GM12878 (cell line): ENCODE measurements around the gene RAB22A. TPM values are rescaled to one million over a fixed set of nuclear protein-coding genes. Genes with fewer than 3 reads are reported as not detected.
A peak's percentile ranks its signal among the peaks of the same experiment; 100 is the strongest.

Experiments used
- ASH2L ChIP-seq: fragments of 300-600, 200-600 bp; sonication (generic); IDR thresholded peaks from 2 replicates; pipeline ENCODE4 v1.6.1; 2017; ENCODE audit warnings: low read depth, mild to moderate bottlenecking, borderline replicate concordance
- BMI1 ChIP-seq: fragments of 450-650 bp; IDR thresholded peaks from 2 replicates; pipeline ENCODE4 v1.6.1; 2016; ENCODE audit warnings: mild to moderate bottlenecking, moderate library complexity, borderline replicate concordance
- CBX3 ChIP-seq: fragments of 200-600 bp; sonication (generic); IDR thresholded peaks from 2 replicates; pipeline ENCODE4 v1.6.1; 2016; ENCODE audit warnings: low read depth, borderline replicate concordance
- CEBPZ ChIP-seq: fragments of 150-350 bp; IDR thresholded peaks from 2 replicates; pipeline ENCODE4 v1.6.1; 2016; ENCODE audit warnings: low read depth, low read length
- CHD1 ChIP-seq: IDR thresholded peaks from 2 replicates; pipeline ENCODE4 v1.6.1; 2012; ENCODE audit warnings: low read depth, low read length, improper control_type of control experiment
- CUX1 ChIP-seq: IDR thresholded peaks from 2 replicates; pipeline ENCODE4 v1.6.1; 2012; ENCODE audit warnings: improper control_type of control experiment, low read depth, low read length; ENCODE audit not compliant: insufficient replicate concordance
- HCFC1 ChIP-seq: fragments of 150-350 bp; IDR thresholded peaks from 2 replicates; pipeline ENCODE4 v1.6.1; 2014; ENCODE audit warnings: low read length
- IKZF1 ChIP-seq: fragments of 450-650 bp; conservative IDR thresholded peaks from 2 replicates; pipeline ENCODE4 v1.6.1; 2017; ENCODE audit warnings: antibody characterized with exemption, mild to moderate bottlenecking
- IRF3 ChIP-seq: fragments of 450-650 bp; IDR thresholded peaks from 2 replicates; pipeline ENCODE4 v1.6.1; 2014; ENCODE audit warnings: mild to moderate bottlenecking
- IRF5 ChIP-seq: fragments of 450-650 bp; IDR thresholded peaks from 2 replicates; pipeline ENCODE4 v1.6.1; 2017; ENCODE audit warnings: borderline replicate concordance
- JUND ChIP-seq: IDR thresholded peaks from 2 replicates; pipeline ENCODE4 v1.6.1; 2012; ENCODE audit warnings: low read depth, mild to moderate bottlenecking, low read length, improper control_type of control experiment, moderate library complexity
- KAT2A ChIP-seq: conservative IDR thresholded peaks from 2 replicates; pipeline ENCODE4 v1.6.1; 2011; ENCODE audit warnings: low read depth, low read length; ENCODE audit not compliant: control insufficient read depth
- NFXL1 ChIP-seq: fragments of 450-650 bp; IDR thresholded peaks from 2 replicates; pipeline ENCODE4 v1.6.1; 2017; ENCODE audit warnings: antibody characterized with exemption, mild to moderate bottlenecking, borderline replicate concordance
- PBX3 ChIP-seq: IDR thresholded peaks from 2 replicates; pipeline ENCODE4 v1.6.1; 2011; ENCODE audit warnings: mild to moderate bottlenecking, low read depth, low read length, moderate library complexity; ENCODE audit not compliant: insufficient replicate concordance
- POLR2AphosphoS5 ChIP-seq: IDR thresholded peaks from 2 replicates; pipeline ENCODE4 v1.6.1; 2011; ENCODE audit warnings: mild to moderate bottlenecking, low read length, inconsistent platforms
- POU2F2 ChIP-seq: IDR thresholded peaks from 3 replicates; pipeline ENCODE4 v1.6.1; 2011; ENCODE audit warnings: low read depth, mild to moderate bottlenecking, low read length, borderline replicate concordance
- RCOR1 ChIP-seq: conservative IDR thresholded peaks from 2 replicates; pipeline ENCODE4 v1.6.1; 2012; ENCODE audit warnings: low read depth, low read length, improper control_type of control experiment
- SMARCA5 ChIP-seq: fragments of 450-650 bp; IDR thresholded peaks from 2 replicates; pipeline ENCODE4 v1.6.1; 2017; ENCODE audit warnings: mild to moderate bottlenecking
- SRF ChIP-seq, 2 experiments: IDR thresholded peaks; 2 replicates each; pipeline ENCODE4 v1.6.1; 2011; ENCODE audit warnings: low read depth in 2 of 2, low read length in 2 of 2, mild to moderate bottlenecking in 1 of 2, moderate library complexity in 1 of 2
- polyA plus RNA-seq, 11 experiments: library from polyadenylated mRNA; depleted of rRNA in 4 of 11; unstranded in 6 of 11; stranded (reverse) in 5 of 11; fragments of >200 nt; fragmentation: Nextera tagmentation in 4 of 11; fragmentation: Illumina TruSeq in 1 of 11; extraction: Ambion mirVana in 4 of 11; extraction: Trizol in 1 of 11; gene quantifications; 1 replicate in 1 of 11; 2 replicates in 10 of 11; pipeline versions ENCODE4 v1.2.1 to v1.2.3, GENCODE V29; 2011 to 2016; ENCODE audit warnings: inconsistent platforms in 2 of 11, missing spikeins in 2 of 11, low read depth in 1 of 11
- total RNA-seq, 4 experiments: library from RNA; depleted of rRNA in 3 of 4; stranded (reverse); fragments of >200 nt in 3 of 4; fragmentation: Illumina TruSeq in 1 of 4; extraction: Trizol in 1 of 4; gene quantifications; 2 replicates each; pipeline versions ENCODE4 v1.2.1 to v1.2.3, GENCODE V29; 2013 to 2021

Gene RAB22A
- total and polyA plus RNA-seq, 10 of the 15 experiments (the other 5 are each of a cell fraction or from before 2014, with no cell fraction given): 2.7 to 12.0 (median 10.0) TPM

GRCh38 chr20:58388882-58389323 lies 79.4 kb downstream of the RAB22A start, which contains the start of gene VAPB (continued):
- TF ChIP-seq CHD1 (no peak), POU2F2 (0 out of 3 replicates have a peak, but pooled peaks have one; percentile 6), IKZF1 (peak; percentile 72), PBX3 (no peak), KAT2A (no peak), CUX1 (no peak), CEBPZ (no peak), JUND (no peak), RCOR1 (no peak), ASH2L (no peak), NFXL1 (no peak), CBX3 (no peak), POLR2AphosphoS5 (no peak; the same call in 1 of the 2 replicates), SMARCA5 (no peak), SRF (IDR thresholded peaks at IDR 0.05; ENCODE audit: low read depth in 2 of 2, low read length in 2 of 2) (0 out of 4 replicates have a peak, but pooled peaks of 1 of the 2 experiments have one; percentile 18), IRF3 (no peak), HCFC1 (peak; percentile 42), BMI1 (no peak), IRF5 (no peak)
